HEK293 (cell line): ENCODE measurements around the gene PRRT2.

Experiments
- CTCF ChIA-PET: fragments of 350-600 bp; formaldehyde crosslinking; extraction: SDS; loops from one replicate; lab custom pipeline; 2021; ENCODE audit warnings: antibody characterized with exemption; lab: Yijun Ruan, JAX
- POLR2A ChIA-PET: fragments of 300-600 bp; formaldehyde crosslinking; extraction: SDS; loops from one replicate; lab custom pipeline; 2020; ENCODE audit warnings: antibody characterized with exemption, inconsistent platforms; lab: Yijun Ruan, JAX
- H3K27ac ChIP-seq: fragments of 200-500 bp; sonication (Bioruptor generic); 2 replicates; pipeline ENCODE4 v1.5.1; 2014; ENCODE audit warnings: low read depth, low read length, control low read depth, inconsistent platforms; ENCODE audit errors: extremely low read depth
- H3K36me3 ChIP-seq, 2 experiments: fragments of 200-500 bp in 1 of 2; sonication (Bioruptor generic) in 1 of 2; 1 replicate in 1 of 2; 2 replicates in 1 of 2; pipeline ENCODE4 v1.5.1; 2014 to 2017; ENCODE audit warnings: inconsistent platforms in 2 of 2, low read length in 2 of 2; ENCODE audit not compliant: control insufficient read depth in 2 of 2, insufficient read depth in 1 of 2
- H3K4me1 ChIP-seq: fragments of 200-500 bp; sonication (Bioruptor generic); 2 replicates; pipeline ENCODE4 v1.5.1; 2014; ENCODE audit warnings: mild to moderate bottlenecking, low read length, inconsistent platforms; ENCODE audit not compliant: control insufficient read depth, insufficient read depth
- H3K4me3 ChIP-seq: 2 replicates; pipeline ENCODE4 v1.5.1; 2011; ENCODE audit warnings: low read depth, mild to moderate bottlenecking, control low read depth, low read length, moderate library complexity
- H3K9me3 ChIP-seq: fragments of 200-500 bp; sonication (Bioruptor generic); 2 replicates; pipeline ENCODE4 v1.5.1; 2014; ENCODE audit warnings: low read depth, low read length, inconsistent platforms; ENCODE audit not compliant: control insufficient read depth, insufficient read depth
- HOXC10 ChIP-seq: sonication (generic); formaldehyde crosslinking; IDR thresholded peaks from 2 replicates; pipeline ENCODE4 v1.8.1; 2023; ENCODE audit warnings: mild to moderate bottlenecking, missing genetic modification reagents
- MEIS1 ChIP-seq: sonication (generic); formaldehyde crosslinking; IDR thresholded peaks from 2 replicates; pipeline ENCODE4 v1.8.1; 2022; ENCODE audit warnings: missing genetic modification reagents, mild to moderate bottlenecking, borderline replicate concordance
- MYNN ChIP-seq: fragments of 450-650 bp; formaldehyde crosslinking; IDR thresholded peaks from 2 replicates; pipeline ENCODE4 v1.5.1; 2016; ENCODE audit warnings: missing biosample characterization, missing genetic modification characterization, borderline replicate concordance
- OVOL3 ChIP-seq: fragments of 450-650 bp; formaldehyde crosslinking; IDR thresholded peaks from 2 replicates; pipeline ENCODE4 v1.5.1; 2016; ENCODE audit warnings: missing biosample characterization, missing genetic modification characterization
- ZBTB48 ChIP-seq: fragments of 450-650 bp; formaldehyde crosslinking; IDR thresholded peaks from 2 replicates; pipeline ENCODE4 v1.5.1; 2016; ENCODE audit warnings: missing biosample characterization, missing genetic modification characterization
- ZFP69B ChIP-seq: fragments of 450-650 bp; formaldehyde crosslinking; IDR thresholded peaks from 2 replicates; pipeline ENCODE4 v1.5.1; 2016; ENCODE audit warnings: missing biosample characterization, missing genetic modification characterization
- ZNF146 ChIP-seq: fragments of 450-650 bp; formaldehyde crosslinking; IDR thresholded peaks from 2 replicates; pipeline ENCODE4 v1.5.1; 2016; ENCODE audit warnings: missing biosample characterization, missing genetic modification characterization
- ZNF157 ChIP-seq: fragments of 450-650 bp; formaldehyde crosslinking; IDR thresholded peaks from 2 replicates; pipeline ENCODE4 v1.5.1; 2016; ENCODE audit warnings: missing biosample characterization, missing genetic modification characterization
- ZNF175 ChIP-seq: fragments of 450-650 bp; formaldehyde crosslinking; IDR thresholded peaks from 2 replicates; pipeline ENCODE4 v1.5.1; 2016; ENCODE audit warnings: missing biosample characterization, missing genetic modification characterization
- ZNF184 ChIP-seq: fragments of 450-650 bp; IDR thresholded peaks from 2 replicates; pipeline ENCODE4 v1.5.1; 2018; ENCODE audit warnings: missing biosample characterization, mild to moderate bottlenecking, missing genetic modification characterization
- ZNF214 ChIP-seq: fragments of 450-650 bp; formaldehyde crosslinking; IDR thresholded peaks from 2 replicates; pipeline ENCODE4 v1.5.1; 2017; ENCODE audit warnings: missing biosample characterization, mild to moderate bottlenecking, missing genetic modification characterization, borderline replicate concordance
- ZNF223 ChIP-seq: fragments of 450-650 bp; formaldehyde crosslinking; IDR thresholded peaks from 2 replicates; pipeline ENCODE4 v1.5.1; 2016; ENCODE audit warnings: missing biosample characterization, missing genetic modification characterization
- ZNF248 ChIP-seq: fragments of 450-650 bp; formaldehyde crosslinking; IDR thresholded peaks from 2 replicates; pipeline ENCODE4 v1.5.1; 2017; ENCODE audit warnings: missing biosample characterization, missing genetic modification characterization
- ZNF292 ChIP-seq: fragments of 450-650 bp; formaldehyde crosslinking; IDR thresholded peaks from 2 replicates; pipeline ENCODE4 v1.5.1; 2016; ENCODE audit warnings: low read depth, missing biosample characterization, missing genetic modification characterization, borderline replicate concordance
- ZNF341 ChIP-seq: fragments of 450-650 bp; formaldehyde crosslinking; IDR thresholded peaks from 2 replicates; pipeline ENCODE4; 2016; ENCODE audit warnings: low read depth, missing biosample characterization, missing genetic modification characterization
- ZNF426 ChIP-seq: fragments of 450-650 bp; formaldehyde crosslinking; IDR thresholded peaks from 2 replicates; pipeline ENCODE4 v1.5.1; 2017; ENCODE audit warnings: missing biosample characterization, missing genetic modification characterization, mild to moderate bottlenecking, inconsistent platforms, moderate library complexity
- ZNF48 ChIP-seq: fragments of 450-650 bp; formaldehyde crosslinking; IDR thresholded peaks from 2 replicates; pipeline ENCODE4 v1.5.1; 2016; ENCODE audit warnings: missing biosample characterization, missing genetic modification characterization
- ZNF501 ChIP-seq: fragments of 450-650 bp; formaldehyde crosslinking; IDR thresholded peaks from 2 replicates; pipeline ENCODE4 v1.5.1; 2016; ENCODE audit warnings: missing biosample characterization, missing genetic modification characterization
- ZNF530 ChIP-seq: fragments of 450-650 bp; formaldehyde crosslinking; IDR thresholded peaks from 2 replicates; pipeline ENCODE4 v1.5.1; 2016; ENCODE audit warnings: low read depth, missing biosample characterization, missing genetic modification characterization
- ZNF549 ChIP-seq: fragments of 450-650 bp; IDR thresholded peaks from 2 replicates; pipeline ENCODE4 v1.5.1; 2018; ENCODE audit warnings: missing biosample characterization, missing genetic modification characterization, mild to moderate bottlenecking, inconsistent platforms, moderate library complexity
- ZNF600 ChIP-seq: fragments of 450-650 bp; formaldehyde crosslinking; IDR thresholded peaks from 2 replicates; pipeline ENCODE4 v1.5.1; 2016; ENCODE audit warnings: missing biosample characterization, missing genetic modification characterization
- ZNF629 ChIP-seq: fragments of 450-650 bp; formaldehyde crosslinking; IDR thresholded peaks from 2 replicates; pipeline ENCODE4 v1.5.1; 2017; ENCODE audit warnings: missing biosample characterization, missing genetic modification characterization
- ZNF660 ChIP-seq: fragments of 450-650 bp; IDR thresholded peaks from 2 replicates; pipeline ENCODE4 v1.5.1; 2018; ENCODE audit warnings: missing biosample characterization, mild to moderate bottlenecking, missing genetic modification characterization
- ZNF777 ChIP-seq: fragments of 450-650 bp; formaldehyde crosslinking; IDR thresholded peaks from 2 replicates; pipeline ENCODE4 v1.5.1; 2017; ENCODE audit warnings: missing biosample characterization, missing genetic modification characterization, borderline replicate concordance
- TF ChIP-seq, protein P1 (sequence below): fragments of 450-650 bp; formaldehyde crosslinking; IDR thresholded peaks from 2 replicates; pipeline ENCODE4 v1.5.1; 2016; ENCODE audit warnings: missing biosample characterization, missing genetic modification characterization
- TF ChIP-seq, protein P2 (sequence below): fragments of 450-650 bp; formaldehyde crosslinking; conservative IDR thresholded peaks from 2 replicates; pipeline ENCODE4 v1.5.1; 2016; ENCODE audit warnings: low read depth, missing biosample characterization, missing genetic modification characterization

Gene PRRT2

DNA sequence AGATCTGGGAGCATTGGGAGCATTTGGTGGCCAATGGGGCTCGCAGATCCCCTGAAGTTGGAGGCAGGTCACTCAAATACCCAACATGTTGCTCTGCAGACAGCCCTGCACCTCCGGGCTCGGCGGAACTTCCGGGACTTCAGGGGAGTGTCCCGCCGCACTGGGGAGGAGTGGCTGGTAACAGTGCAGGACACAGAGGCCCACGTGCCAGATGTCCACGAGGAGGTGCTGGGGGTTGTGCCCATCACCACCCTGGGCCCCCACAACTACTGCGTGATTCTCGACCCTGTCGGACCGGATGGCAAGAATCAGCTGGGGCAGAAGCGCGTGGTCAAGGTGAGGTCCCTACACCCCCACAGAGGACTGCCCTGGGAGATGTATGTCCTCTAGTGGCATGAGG, 24.6 kb downstream of the PRRT2 start:
- ChIA-PET CTCF (interaction anchor here (0.5 to 6.5 kb wide), 4 partner anchors 12 to 195 kb away, joined by 3 to 67 read pairs (median 4); partner anchors contain the start of gene TLCD3B), POLR2A (no interaction called here)
- Histone ChIP-seq H3K9me3 (no peaks in the 10 kb centered on the region), H3K27ac (no peak overlapping the region), H3K4me3 (no peak overlapping the region), H3K4me1 (no peaks in the 10 kb centered on the region), H3K36me3 (peaks cover 0 to 5% of the 10 kb centered on the region in 2 experiments; a peak in 1 of 3 replicates)
- TF ChIP-seq ZNF600 (tag by site-specific recombination) = 0 out of 2 replicates have a peak, but pooled peaks have one; percentile 34
- TF ChIP-seq ZFP69B (tag by site-specific recombination) = no peak

DNA sequence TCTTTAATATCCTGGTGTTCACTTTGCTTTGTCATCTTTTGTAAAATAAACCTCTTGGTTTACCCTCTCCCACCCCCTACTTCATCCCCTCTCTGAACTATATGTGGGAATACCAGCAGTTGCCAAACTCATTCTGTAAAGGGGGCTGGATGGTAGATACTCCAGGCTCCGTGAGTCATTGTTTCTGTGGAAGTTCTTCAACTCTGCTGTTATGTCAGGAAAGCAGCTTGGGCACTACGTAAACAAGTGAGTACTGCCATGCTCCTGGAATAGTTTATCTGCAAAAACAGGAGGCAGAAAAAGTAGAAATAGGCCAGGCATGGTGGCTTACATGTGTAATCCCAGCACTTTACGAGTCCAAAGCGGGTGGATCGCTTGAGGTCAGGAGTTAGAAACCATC, 25.8 kb downstream of the PRRT2 start:
- CTCF ChIA-PET = interaction anchor here (0.6 to 6.5 kb wide), 4 partner anchors 10 to 860 kb away, joined by 3 to 67 read pairs (median 3); no protein-coding TSS in a partner anchor
- peaks cover 0 to 5% of the 10 kb centered on the region in 2 experiments; a peak in 1 of 3 replicates for H3K36me3 ChIP-seq
- no peak overlapping the region for H3K27ac ChIP-seq
- H3K9me3 ChIP-seq = no peaks in the 10 kb centered on the region
- POLR2A ChIA-PET = interaction anchor here (0.6 to 0.8 kb wide), 3 partner anchors 9 to 72 kb away, joined by 3 to 4 read pairs (median 3); no protein-coding TSS in a partner anchor
- TF ChIP-seq ZNF214 (no peak), ZBTB48 (tag by site-specific recombination) (no peak), HOXC10 (CRISPR knock-in tag) (no peak), ZNF530 (no peak), ZNF501 (tag by site-specific recombination) (no peak), ZNF157 (tag by site-specific recombination) (no peak), ZNF292 (tag by site-specific recombination) (no peak), OVOL3 (tag by site-specific recombination) (no peak), ZNF660 (tag by site-specific recombination) (no peak)
- TF ChIP-seq, all 188 proteins: peak for 0
- H3K4me1 ChIP-seq = no peaks in the 10 kb centered on the region
- no peak overlapping the region for H3K4me3 ChIP-seq

DNA sequence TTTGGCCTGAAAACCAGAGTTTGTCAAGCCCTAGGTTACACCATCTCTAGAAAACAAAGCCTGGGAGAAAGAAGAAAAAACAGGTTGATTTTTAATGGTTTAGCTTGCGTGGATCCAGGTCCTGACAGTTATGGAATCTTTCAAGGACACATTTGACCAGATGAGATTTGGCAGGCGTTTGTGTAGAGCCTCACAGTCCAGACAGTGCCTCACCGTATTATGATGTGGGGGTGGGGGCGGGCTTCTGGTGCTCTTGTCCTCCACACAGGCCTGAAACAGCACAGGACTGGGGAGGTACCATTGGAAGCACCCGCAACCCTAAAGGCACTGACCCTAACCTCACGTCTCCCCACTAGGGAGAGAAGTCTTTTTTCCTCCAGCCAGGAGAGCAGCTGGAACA, 27.8 kb downstream of the PRRT2 start:
- no peaks in the 10 kb centered on the region for H3K36me3 ChIP-seq

More for the DNA sequence above, 27.8 kb downstream of the PRRT2 start:
- H3K9me3 ChIP-seq = no peaks in the 10 kb centered on the region
- ChIA-PET CTCF (interaction anchor here (0.6 to 6.5 kb wide), 5 partner anchors 8 to 192 kb away, joined by 3 to 67 read pairs (median 4); no protein-coding TSS in a partner anchor), POLR2A (interaction anchor here (1.1 kb wide), 1 partner anchor 20 kb away, joined by 3 read pairs; the partner anchor contains the start of gene MVP)
- H3K4me3 ChIP-seq = no peak overlapping the region
- TF ChIP-seq ZNF175 (no peak), ZNF223 (no peak), ZNF184 (tag by site-specific recombination) (no peak), ZNF629 (tag by site-specific recombination) (no peak), MYNN (tag by site-specific recombination) (no peak), ZNF426 (tag by site-specific recombination) (no peak), MEIS1 (CRISPR knock-in tag) (no peak), ZNF341 (no peak), ZNF248 (no peak), ZNF146 (tag by site-specific recombination) (no peak), ZNF777 (tag by site-specific recombination) (no peak), ZNF48 (tag by site-specific recombination) (no peak), ZNF549 (tag by site-specific recombination) (no peak)
- TF ChIP-seq, protein P1, sequence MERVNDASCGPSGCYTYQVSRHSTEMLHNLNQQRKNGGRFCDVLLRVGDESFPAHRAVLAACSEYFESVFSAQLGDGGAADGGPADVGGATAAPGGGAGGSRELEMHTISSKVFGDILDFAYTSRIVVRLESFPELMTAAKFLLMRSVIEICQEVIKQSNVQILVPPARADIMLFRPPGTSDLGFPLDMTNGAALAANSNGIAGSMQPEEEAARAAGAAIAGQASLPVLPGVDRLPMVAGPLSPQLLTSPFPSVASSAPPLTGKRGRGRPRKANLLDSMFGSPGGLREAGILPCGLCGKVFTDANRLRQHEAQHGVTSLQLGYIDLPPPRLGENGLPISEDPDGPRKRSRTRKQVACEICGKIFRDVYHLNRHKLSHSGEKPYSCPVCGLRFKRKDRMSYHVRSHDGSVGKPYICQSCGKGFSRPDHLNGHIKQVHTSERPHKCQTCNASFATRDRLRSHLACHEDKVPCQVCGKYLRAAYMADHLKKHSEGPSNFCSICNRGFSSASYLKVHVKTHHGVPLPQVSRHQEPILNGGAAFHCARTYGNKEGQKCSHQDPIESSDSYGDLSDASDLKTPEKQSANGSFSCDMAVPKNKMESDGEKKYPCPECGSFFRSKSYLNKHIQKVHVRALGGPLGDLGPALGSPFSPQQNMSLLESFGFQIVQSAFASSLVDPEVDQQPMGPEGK (tag by site-specific recombination) = no peak
- TF ChIP-seq, protein P2, sequence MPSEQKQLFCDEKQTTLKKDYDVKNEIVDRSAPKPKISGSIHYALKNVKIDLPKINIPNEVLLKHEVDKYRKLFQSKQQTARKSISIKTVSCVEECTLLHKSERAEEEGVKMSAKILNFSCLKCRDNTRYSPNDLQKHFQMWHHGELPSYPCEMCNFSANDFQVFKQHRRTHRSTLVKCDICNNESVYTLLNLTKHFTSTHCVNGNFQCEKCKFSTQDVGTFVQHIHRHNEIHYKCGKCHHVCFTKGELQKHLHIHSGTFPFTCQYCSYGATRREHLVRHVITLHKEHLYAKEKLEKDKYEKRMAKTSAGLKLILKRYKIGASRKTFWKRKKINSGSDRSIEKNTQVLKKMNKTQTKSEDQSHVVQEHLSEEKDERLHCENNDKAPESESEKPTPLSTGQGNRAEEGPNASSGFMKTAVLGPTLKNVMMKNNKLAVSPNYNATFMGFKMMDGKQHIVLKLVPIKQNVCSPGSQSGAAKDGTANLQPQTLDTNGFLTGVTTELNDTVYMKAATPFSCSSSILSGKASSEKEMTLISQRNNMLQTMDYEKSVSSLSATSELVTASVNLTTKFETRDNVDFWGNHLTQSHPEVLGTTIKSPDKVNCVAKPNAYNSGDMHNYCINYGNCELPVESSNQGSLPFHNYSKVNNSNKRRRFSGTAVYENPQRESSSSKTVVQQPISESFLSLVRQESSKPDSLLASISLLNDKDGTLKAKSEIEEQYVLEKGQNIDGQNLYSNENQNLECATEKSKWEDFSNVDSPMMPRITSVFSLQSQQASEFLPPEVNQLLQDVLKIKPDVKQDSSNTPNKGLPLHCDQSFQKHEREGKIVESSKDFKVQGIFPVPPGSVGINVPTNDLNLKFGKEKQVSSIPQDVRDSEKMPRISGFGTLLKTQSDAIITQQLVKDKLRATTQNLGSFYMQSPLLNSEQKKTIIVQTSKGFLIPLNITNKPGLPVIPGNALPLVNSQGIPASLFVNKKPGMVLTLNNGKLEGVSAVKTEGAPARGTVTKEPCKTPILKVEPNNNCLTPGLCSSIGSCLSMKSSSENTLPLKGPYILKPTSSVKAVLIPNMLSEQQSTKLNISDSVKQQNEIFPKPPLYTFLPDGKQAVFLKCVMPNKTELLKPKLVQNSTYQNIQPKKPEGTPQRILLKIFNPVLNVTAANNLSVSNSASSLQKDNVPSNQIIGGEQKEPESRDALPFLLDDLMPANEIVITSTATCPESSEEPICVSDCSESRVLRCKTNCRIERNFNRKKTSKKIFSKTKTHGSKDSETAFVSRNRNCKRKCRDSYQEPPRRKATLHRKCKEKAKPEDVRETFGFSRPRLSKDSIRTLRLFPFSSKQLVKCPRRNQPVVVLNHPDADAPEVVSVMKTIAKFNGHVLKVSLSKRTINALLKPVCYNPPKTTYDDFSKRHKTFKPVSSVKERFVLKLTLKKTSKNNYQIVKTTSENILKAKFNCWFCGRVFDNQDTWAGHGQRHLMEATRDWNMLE (tag by site-specific recombination) = no peak
- no peak overlapping the region for H3K27ac ChIP-seq
- H3K4me1 ChIP-seq = no peaks in the 10 kb centered on the region
